22Rv1 (cell line): ENCODE measurements around the gene POLR3A.

Source experiments
- ZFX ChIP-seq: fragments of 450-650 bp; IDR thresholded peaks from 2 replicates; pipeline ENCODE4 v1.6.1; 2017; ENCODE audit warnings: antibody characterized with exemption, borderline replicate concordance
- TF ChIP-seq, protein P1 (sequence below): fragments of 450-650 bp; IDR thresholded peaks from 2 replicates; pipeline ENCODE4 v1.5.1; 2017; ENCODE audit warnings: mild to moderate bottlenecking

DNA sequence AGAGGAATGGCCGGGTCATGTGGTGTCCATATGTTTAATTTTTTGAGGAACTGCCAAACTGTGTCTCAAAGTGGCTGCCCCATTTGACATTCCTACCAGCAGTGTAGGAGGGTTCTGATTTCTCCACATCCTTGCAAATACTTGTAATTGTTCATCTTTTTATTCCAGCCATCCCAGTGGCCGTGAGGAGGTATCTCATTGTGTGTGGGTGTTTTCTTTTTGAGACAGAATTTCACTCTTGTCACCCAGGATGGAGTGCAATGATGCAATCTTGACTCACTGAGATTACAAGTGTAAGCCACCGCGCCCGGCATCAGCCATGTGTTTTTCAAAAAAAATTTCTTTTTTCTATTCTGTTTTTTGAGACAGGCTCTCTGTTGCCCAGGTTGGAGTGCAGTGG is 64.0 kb downstream of the POLR3A start:
- TF ChIP-seq, protein P1, sequence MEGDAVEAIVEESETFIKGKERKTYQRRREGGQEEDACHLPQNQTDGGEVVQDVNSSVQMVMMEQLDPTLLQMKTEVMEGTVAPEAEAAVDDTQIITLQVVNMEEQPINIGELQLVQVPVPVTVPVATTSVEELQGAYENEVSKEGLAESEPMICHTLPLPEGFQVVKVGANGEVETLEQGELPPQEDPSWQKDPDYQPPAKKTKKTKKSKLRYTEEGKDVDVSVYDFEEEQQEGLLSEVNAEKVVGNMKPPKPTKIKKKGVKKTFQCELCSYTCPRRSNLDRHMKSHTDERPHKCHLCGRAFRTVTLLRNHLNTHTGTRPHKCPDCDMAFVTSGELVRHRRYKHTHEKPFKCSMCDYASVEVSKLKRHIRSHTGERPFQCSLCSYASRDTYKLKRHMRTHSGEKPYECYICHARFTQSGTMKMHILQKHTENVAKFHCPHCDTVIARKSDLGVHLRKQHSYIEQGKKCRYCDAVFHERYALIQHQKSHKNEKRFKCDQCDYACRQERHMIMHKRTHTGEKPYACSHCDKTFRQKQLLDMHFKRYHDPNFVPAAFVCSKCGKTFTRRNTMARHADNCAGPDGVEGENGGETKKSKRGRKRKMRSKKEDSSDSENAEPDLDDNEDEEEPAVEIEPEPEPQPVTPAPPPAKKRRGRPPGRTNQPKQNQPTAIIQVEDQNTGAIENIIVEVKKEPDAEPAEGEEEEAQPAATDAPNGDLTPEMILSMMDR, result no peak
- TF ChIP-seq ZFX, result no peak
